Activated CD4-positive, alpha-beta T cell treated with anti-CD3 and anti-CD28 coated beads, Interleukin-2, amount 50 U/mL, for 16 hours (primary cell): ENCODE data around the gene KPNA6.

ENCODE experiments used
- DNase-seq: peaks from one replicate; pipeline ENCODE4 v3.0.0-alpha.2; 2020

KPNA6 gene

DNA sequence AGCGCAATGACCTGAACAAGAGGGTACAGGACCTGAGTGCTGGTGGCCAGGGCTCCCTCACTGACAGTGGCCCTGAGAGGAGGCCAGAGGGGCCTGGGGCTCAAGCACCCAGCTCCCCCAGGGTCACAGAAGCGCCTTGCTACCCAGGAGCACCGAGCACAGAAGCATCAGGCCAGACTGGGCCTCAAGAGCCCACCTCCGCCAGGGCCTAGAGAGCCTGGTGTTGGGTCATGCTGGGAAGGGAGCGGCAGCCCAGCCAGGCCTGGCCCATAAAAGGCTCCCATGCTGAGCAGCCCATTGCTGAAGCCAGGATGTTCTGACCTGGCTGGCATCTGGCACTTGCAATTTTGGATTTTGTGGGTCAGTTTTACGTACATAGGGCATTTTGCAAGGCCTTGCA is 87.1 kb downstream of the KPNA6 start:
- no peak for DNase-seq

DNA sequence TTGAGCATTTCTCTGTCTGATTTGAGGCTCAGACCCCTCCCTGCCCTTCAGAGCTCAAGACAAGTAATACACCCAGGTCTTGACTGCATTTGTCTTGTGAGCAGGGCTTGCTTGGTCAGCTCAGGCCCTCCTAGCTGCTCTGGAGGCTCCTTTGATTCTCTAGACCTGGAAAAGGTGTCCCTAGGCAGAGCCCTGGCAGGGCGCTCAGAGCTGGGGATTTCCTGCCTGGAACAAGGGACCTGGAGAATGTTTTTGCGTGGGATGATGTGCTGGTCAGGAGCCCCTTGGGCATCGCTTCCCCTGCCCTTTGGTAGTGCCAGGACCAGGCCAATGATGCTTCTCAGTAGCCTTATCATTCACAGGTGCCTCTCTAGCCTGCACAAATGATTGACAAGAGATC is 87.7 kb downstream of the KPNA6 start:
- DNase-seq: no peak

DNA sequence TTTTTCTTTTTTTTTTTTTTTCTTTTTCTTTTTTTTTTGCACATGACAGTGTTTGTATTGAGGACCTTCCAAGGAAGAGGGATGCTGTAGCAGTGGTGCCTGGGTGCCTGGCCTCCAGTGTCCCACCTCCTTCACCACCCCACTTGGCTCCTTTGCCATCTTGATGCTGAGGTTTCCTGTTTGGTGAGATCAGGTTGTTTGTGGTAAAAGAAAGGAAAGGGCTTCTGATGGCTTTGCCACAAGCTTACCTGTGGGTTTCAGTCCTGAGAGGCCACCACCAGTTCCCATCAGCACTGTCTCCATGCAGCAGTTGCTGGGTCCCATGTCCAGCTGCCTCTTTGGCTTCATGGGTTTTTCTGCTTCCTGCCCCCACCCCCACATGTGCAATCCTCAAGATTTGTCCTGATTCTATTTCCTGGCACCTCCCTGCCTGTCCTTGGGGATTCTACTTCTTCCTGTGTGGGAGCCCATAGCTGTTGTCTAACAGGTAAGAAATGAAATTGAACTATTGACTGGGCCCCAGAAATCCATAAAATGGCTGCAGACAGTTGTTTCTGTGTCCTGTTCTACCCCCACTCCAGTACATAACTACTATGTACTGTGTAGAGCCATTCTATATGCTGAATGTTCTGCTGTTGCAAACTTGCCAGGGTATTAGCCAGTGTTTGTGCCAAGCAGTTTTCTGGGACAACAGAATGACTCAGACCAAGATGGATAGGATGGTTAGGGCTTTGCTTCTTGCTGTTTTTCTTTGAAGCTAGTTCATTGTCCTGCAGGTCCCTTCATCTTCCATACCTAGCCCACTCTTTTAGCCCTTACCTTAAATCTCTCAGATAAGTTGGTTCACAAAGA is 88.3 kb downstream of the KPNA6 start:
- DNase-seq: peak; percentile 56

DNA sequence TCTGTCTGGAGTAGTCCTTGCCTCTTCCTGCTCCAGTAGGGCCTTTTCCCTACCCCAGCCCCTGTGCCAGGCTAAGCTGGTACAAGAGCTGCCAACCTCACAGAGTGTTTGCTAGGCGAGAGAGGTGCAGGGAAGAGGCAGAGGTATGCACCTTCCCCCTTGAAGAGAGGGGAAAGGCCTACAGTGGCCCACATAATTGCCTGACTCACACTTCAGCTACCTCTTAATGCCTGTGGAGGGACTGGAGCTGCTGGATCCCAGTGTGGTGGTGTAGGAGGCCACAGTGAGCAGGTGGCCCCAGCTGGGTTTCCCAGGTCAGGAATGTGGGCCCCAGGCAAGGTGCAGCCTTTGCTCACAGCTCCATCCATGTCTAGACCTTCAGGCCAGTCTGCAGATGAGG is 89.2 kb downstream of the KPNA6 start:
- DNase-seq: no peak

DNA sequence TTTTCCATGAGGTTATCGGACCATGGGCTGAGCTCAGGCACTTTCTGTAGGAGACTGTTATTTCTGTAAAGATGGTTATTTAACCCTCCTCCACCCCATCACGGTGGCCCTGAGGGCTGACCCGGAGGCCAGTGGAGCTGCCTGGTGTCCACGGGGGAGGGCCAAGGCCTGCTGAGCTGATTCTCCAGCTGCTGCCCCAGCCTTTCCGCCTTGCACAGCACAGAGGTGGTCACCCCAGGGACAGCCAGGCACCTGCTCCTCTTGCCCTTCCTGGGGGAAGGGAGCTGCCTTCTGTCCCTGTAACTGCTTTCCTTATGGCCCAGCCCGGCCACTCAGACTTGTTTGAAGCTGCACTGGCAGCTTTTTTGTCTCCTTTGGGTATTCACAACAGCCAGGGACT is 90.0 kb downstream of the KPNA6 start:
- no peak for DNase-seq

DNA sequence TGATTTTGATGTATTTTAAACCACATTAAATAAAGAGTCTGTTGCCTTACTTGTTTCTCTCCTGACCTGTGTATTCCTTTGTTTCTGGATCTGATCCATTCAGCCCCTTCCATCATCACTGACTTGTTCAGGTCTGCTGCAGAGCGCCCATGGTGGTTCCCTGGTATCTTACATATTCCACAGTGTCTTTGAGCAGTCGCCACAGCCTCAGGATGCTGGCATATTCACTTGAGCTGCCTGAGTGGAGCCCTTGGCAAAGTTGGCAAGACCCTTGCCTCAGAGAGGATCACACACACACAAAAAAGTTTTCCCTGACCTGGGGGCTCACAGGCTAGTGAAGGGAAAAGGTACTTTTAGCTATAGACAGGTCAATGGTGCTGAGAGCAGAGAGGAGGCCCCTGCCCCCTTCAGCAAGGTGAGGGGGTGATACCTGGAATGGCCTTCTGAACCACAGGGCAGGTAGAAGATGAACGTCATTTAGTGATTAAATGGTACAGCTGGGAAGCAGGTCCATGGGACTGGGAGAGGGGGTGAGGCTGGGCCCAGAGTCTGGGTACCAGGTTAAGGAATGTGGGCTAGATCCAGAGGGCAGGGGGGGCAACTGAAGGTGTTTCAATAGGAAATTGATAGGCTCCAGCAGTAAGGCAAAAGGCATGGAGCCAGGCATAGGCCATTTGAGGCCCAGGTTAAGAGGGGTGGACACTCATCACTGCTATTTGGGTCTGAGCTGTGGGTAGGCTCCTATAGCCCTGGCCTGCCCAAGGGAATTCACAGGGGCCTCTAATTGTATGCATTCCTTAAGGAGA is 90.6 kb downstream of the KPNA6 start:
- DNase-seq: no peak

DNA sequence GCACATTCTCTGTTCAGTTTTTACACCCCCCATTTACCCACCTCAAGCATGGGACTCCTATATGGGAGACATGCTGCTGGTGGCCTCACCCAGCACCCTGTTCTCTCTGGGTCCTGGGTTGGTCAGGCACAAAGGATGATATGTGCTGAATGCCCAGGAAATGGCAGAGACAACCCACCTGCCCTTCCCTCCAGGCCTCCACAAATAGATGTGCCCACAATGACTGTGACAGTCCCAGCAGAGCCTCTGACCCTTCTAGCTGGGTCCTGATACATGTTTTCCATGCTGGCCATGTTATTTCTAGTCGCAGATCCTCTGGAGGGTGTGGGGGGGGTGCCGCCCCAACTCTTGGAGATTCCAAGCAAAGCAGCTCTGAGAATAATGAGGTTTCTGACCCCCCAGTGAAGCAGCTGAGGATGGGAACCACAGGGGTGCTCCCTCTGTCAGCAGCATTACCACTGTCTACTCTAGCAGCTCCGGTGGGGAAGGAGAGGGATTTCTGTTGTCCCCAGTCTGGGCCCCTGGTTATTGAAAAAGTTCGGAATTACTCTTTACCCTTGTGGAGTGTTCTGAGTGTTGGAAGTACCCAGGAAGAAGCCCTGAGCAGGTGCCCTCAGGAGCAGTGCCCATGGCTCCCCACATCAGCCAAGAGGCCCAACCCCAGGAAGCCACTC is 91.3 kb downstream of the KPNA6 start:
- no peak for DNase-seq

DNA sequence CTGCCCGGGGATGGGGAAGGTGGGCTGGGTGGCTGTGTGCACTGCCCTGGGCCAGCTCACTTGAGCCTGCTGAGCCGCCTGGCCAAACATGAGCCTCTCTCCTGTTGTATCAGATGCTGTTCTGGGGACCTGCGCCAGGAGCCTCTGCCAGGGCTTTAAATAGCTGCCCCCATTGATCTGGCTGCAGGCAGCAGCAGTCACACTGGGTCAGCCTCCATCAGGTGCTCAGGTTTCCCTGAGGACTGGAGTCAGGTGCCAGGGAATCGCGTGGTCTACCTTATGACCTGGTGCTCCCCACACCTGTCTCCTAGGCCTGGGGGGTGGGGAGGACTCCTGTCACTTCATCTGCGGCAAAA is 91.8 kb downstream of the KPNA6 start:
- no peak for DNase-seq

DNA sequence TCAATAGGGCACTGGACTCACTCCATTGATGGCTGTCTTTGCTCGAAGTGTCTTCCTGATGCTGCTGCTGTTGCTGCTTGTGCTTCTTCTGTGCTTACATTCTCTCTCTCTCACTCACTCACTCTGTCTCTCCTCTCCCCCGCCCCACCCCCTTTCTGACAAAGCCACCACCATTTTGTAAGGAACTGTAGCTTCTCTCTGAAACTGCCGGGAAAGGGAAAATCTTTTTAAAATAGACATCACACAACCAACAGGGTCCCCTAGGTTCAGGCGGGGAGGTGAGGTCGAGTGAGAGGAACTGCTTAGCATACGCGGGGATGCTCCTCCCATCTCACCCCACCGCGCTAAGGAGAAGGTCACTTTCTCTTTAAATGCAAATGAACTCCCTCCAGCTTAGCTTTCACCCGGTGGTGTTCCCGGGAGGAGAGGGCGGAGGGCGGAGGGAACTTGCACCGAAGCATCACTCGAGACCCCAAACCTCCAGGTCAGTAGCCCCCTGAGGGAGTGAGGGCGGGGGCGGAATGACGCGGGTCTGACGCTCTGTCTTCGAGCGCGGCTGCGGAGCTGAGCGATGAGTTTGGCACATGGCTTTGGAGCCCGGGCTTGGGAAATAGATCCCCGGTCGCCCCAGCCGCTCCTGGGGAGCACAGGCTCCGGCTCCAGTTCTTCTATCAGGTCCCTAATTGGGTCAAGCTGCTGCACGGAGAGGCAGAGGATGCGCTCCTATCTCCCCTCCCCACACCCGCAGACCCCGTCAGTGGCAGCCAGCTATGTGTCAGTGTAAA is 92.6 kb downstream of the KPNA6 start, which contains the start of gene CCDC28B:
Gene CCDC28B (plus strand): TSS at position 370 of the 785 bp plus-strand sequence. CDS start 1,341 bp downstream, outside the sequence.
- DNase-seq: peak; percentile 49

DNA sequence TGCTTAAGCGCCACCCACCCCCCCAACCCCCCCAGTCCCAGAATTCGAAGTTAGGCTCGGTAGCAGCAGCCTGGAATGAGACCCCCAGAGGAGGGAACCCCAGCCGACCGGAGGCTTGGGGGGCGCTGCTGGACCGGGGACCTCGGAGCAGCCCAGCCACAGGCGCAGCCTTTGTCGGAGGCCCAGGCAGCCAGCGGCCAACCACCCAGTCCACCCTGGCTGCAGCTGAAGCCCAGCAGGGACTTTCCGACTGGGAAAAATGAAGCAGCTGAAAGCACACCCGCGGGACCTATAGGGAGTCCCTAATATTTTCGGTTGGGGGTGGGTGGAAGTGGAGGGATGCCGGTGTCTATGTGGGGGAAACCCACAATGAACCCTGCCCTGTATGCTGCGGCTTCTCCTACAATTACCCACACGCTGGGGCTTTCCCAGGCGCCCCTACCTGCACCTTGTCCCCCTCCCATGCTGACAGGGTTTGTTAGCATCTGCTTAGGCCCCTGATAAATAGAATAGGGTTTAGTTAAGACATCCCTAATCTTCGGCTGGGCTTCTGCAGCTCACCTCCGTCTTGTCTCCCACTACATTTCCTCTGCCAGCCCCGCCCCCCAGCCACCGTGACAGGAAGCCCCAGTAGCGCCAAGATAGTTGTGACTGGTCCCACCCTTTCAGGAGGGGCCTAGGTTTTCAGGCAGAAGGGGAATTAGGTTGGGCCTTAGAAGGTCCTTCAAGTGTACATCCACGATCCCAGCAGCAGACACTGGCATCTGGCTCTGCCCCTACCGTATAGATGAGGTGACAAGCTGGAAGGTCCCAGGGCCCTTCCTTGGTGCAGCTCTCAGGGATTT is 93.4 kb downstream of the KPNA6 start:
- peak; percentile 81 for DNase-seq

DNA sequence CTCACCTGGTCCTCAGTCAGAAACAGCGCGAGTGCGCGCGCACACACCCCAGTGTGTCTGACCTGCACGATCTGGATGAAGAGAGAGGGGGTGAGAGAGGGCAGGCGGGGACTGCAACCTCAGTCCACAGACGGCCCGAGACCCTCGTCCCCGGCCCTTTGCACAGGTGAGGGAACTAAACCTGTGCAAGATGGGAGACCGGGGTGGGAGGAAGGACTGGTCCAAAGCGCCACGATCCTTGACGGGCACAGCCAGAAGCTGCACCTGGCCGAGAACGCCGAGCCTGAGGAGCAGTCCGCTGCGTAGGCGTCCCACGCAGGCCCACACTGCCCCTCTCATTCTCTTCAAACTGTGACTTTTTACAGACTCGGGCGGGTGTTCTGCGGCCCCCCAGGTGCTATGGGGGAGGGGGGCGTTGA is 97.1 kb downstream of the KPNA6 start:
- no peak for DNase-seq

DNA sequence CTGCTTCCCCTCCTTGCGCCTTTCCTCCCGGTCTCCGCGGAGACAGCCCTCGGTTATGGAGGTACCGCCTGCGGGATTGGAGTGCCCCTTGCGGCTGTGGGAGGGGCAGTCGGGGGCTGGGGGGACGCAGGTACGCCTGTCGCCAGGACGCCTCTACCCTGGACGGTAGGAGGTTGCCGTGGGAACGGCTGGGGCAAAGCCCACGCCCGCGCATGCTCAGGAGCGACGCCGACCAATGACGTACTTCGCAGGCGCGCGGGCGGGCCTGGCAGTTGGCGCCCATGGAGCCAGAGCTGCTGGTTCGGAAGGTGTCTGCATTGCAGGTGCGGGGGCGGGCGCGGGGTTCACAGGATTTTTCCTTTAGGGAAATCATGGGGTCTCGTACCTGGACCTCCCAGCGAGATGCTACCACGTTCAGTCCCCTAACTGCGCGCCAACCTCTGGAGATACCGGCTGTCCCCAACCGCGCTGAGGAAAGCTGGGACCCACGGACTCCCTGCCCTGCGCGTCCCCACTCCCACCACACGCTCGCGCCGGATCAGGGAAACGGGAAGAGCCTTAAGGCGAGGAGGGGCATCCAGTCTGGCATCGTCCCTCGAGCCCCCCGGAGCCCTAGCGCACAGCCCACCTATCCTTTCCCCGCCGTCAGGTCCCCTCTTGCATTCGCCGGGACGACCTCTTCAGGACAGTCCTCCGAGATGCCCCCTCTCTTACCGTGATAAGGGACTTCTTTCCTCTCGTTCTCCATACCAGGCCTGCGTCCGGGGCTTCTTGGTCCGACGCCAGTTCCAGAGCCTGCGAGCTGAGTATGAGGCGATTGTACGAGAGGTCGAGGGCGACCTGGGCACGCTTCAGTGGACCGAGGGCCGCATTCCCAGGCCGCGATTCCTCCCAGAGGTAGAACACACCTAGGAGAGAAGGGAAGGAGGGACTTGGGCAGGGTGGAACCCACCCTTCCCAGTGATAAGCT is 97.8 kb downstream of the KPNA6 start, which contains the start of gene IQCC:
Gene IQCC (plus strand): TSS at position 271 of the 970 bp plus-strand sequence. CDS start 11 bp downstream, at position 282.
- DNase-seq: peak; percentile 89

DNA sequence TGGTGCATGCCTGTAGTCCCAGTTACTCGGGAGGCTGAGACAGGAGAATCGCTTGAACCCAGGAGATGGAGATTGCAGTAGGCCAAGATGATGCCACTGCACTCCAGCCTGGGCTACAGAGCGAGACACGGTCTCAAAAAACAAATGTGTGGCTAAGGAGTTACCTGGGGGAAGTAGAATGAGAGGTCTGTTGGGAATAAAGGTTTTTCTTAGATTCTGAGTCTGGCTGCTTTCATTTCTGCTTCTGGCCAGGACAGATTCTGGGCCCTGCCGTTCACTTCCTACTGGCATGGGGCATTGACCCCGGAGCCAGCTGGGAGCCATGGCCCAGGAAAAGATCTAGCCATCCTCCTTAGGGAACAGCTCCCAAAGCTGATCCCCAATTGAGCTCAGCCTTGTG is 100.6 kb downstream of the KPNA6 start:
- no peak for DNase-seq

DNA sequence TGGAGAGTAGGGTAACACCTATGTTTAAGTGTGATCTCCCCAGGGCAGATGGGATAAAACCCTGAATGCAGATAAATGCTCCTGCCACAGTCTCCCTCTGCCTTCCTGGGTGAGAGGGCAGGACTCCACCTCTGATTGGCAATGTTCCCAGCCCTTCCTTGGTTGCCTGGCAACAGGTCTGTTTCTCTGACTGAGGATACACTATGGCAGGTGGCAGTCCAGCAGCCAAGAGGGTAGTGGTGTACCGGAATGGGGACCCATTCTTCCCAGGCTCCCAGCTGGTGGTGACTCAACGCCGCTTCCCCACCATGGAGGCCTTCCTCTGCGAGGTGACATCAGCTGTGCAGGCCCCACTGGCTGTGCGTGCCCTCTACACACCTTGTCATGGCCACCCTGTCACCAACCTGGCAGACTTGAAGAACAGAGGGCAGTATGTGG is 101.1 kb downstream of the KPNA6 start, which contains the start of gene DCDC2B:
Gene DCDC2B (plus strand): TSS at position 199 of the 438 bp plus-strand sequence. CDS start 5 bp downstream, at position 204.
- no peak for DNase-seq

DNA sequence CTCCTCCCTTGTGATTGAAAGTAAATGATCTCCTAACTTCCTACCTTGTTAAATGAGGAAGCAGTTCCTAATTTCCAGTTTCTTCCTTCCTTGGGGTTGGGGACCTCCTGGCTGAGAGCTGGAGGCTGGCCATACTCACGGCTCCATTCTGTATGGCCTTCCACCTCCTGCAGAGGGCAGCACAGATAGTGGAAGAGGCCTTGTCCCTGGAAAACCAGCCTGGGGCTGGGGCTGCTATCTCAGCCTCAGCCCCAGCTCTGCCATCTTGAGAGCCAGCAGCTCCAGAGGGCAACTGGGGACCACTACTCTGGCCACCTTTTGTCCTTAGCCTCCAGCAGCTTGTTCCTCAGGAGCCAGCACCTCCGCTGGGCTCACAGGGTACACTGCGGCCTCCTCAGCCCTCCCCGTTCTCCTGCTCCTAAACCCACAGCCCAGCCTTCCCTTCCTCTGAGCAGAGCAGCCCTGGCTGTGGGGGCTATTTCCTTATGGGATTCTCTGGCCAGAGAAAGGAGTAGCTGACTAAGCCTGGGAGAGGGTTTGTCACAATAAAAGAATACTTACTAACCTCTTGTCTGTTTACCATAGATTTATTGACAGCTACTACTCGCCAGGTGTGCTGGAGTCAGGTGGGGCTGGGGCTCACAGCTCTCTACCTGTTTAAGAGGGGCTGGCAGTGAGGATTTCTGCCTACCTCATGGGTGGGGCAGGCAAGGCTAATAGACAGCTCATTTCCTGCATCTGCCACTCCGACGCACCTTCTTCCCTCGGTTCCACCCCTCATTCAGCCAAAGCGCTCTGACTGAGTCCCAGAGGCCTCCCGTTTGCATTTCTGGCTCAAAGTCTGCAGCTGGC is 108.0 kb downstream of the KPNA6 start:
- DNase-seq: peak; percentile 58

DNA sequence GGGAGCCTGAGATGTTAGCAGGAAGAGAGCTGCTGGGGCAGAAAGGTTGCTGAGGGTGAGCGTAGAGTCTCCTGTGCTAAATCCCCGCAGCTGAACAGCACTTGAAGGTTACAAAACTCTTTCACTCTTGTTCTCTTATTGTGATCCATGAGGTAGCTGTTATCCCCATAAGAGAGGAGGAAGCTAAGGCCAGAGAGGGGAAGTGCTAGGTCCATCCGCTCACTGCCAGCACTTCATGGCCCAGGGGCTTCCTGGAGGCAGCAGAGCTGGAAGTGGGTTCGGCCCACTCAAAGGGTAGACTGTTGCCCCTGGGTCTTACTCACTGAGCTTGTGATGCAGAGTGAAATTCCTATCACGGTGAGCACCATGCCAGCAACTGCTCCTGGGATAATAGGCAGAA is 108.7 kb downstream of the KPNA6 start:
- DNase-seq: no peak

DNA sequence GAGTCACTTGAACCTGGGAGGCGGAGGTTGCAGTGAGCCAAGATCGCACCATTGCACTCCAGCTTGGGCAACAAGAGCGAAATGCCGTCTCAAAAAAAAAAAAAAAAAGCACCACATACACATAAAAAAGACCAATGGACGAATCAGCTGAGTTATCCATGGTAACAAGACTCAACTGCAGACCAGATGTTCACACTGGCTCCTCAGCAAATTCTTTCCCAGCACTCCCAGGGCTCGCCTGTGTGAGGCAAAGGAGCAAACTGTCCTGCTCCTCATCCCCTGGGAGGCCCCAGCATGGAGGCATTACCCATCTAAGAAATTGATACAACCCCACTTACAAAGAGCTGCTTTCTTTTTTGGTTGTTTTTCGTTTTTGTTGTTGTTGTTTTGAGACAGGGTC is 111.2 kb downstream of the KPNA6 start:
- no peak for DNase-seq

DNA sequence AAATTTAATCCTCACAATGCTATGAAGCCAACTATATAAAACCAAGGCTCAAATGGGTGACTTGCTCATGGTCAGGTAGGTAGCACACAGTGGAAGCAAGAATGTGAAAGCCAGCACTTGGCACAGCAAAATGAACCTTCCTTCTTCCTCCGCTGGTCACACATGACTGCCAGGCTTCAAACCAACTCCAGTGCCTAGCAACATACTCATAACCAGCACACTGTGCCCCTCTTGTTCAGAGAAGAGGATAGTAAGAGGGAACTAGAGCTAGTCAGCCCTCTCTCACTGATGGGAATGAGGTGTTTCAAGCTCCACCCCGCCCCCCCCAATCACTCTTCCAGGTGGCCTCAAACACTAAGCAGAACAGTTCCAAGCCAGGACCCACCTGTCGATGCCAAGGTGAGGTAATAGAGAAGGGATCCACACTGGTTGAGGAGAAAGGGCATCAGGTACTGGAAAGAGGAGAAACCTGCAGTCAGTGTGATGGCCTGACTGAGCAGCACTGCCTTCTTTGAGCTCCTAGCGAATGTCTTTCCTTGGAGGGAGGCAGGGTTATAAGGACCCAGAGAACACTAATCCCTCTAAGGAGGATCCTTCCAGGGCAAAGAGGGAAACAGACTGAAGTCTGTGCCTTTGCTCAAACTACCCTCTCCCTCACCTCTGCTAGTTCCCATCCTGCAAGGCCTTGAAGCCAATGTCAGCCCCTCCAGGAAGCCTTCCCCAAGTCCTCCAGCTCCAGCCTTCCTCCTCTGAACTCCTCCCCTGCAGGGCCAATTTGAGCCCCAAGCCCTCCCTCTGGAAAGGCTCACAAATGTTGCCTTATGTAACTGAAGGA is 113.1 kb downstream of the KPNA6 start:
- no peak for DNase-seq
